ENCODE data around the gene PRM2.

GRCh38 chr16:11312718-11313492, 36.6 kb upstream of the PRM2 start:
- TF ChIP-seq BACH2 (CRISPR knock-in tag; IDR thresholded peaks at IDR 0.05; ENCODE audit: borderline replicate concordance) (no peak), RARB (CRISPR knock-in tag; IDR thresholded peaks at IDR 0.05) (no peak)
- TF ChIP-seq, protein P1, sequence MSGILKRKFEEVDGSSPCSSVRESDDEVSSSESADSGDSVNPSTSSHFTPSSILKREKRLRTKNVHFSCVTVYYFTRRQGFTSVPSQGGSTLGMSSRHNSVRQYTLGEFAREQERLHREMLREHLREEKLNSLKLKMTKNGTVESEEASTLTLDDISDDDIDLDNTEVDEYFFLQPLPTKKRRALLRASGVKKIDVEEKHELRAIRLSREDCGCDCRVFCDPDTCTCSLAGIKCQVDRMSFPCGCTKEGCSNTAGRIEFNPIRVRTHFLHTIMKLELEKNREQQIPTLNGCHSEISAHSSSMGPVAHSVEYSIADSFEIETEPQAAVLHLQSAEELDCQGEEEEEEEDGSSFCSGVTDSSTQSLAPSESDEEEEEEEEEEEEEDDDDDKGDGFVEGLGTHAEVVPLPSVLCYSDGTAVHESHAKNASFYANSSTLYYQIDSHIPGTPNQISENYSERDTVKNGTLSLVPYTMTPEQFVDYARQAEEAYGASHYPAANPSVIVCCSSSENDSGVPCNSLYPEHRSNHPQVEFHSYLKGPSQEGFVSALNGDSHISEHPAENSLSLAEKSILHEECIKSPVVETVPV (CRISPR knock-in tag; IDR thresholded peaks at IDR 0.05) = no peak

All from SK-N-SH treated with all-trans-retinoic acid at 6 μM for 48 hours (cell line).